IMR-90 (cell line): ENCODE measurements around the gene COL11A2. TPM values are rescaled to one million over a fixed set of nuclear protein-coding genes. Genes with fewer than 3 reads are reported as not detected.

ENCODE experiments used
- ATAC-seq: fragments of 200-7000 bp; cut with Tn5 transposase; 2 replicates; pipeline ENCODE4 v1.9.1; 2020; ENCODE audit warnings: low read depth, mild to moderate bottlenecking, moderate library complexity
- BruUV-seq: library from RNA; stranded (reverse); fragments of 400-500 nt; replicated peaks from 2 replicates; lab custom pipeline; 2021; lab: Mats Ljungman, UMichigan
- CTCF ChIA-PET: fragments of 300-600 bp; formaldehyde crosslinking; extraction: SDS; loops from one replicate; lab custom pipeline; 2021; ENCODE audit warnings: antibody characterized with exemption; lab: Yijun Ruan, JAX
- POLR2A ChIA-PET: fragments of 300-600 bp; sonication (Branson Sonifier 250); formaldehyde crosslinking; loops from one replicate; lab custom pipeline; 2022; ENCODE audit warnings: antibody characterized with exemption; ENCODE audit not compliant: unreplicated experiment; lab: Charles Lee
- DNase-seq: peaks from one replicate; pipeline ENCODE4 v3.0.0; 2013
- H2AFZ ChIP-seq: replicated peaks from 2 replicates; pipeline ENCODE3; 2013; ENCODE audit warnings: low read length, mild to moderate bottlenecking; ENCODE audit not compliant: poor library complexity
- H2AK5ac ChIP-seq: 2 replicates; pipeline ENCODE4 v1.6.1; 2013; ENCODE audit warnings: low read depth, low read length, inconsistent platforms
- H2AK9ac ChIP-seq: replicated peaks from 2 replicates; pipeline ENCODE3; 2013; ENCODE audit warnings: mild to moderate bottlenecking, low read depth, low read length, moderate library complexity; ENCODE audit not compliant: poor library complexity
- H2BK120ac ChIP-seq: 2 replicates; pipeline ENCODE4 v1.6.1; 2013; ENCODE audit warnings: low read depth, low read length, inconsistent platforms
- H2BK15ac ChIP-seq: 3 replicates; pipeline ENCODE4 v1.6.1; 2013; ENCODE audit warnings: low read depth, low read length, inconsistent platforms
- H2BK20ac ChIP-seq: 2 replicates; pipeline ENCODE4 v1.6.1; 2013; ENCODE audit warnings: low read depth, mild to moderate bottlenecking, inconsistent platforms, low read length, moderate library complexity
- H2BK5ac ChIP-seq: 2 replicates; pipeline ENCODE4 v1.6.1; 2013; ENCODE audit warnings: mild to moderate bottlenecking, low read depth, low read length, inconsistent platforms; ENCODE audit not compliant: poor library complexity, severe bottlenecking
- H3K14ac ChIP-seq: replicated peaks from 2 replicates; pipeline ENCODE4 v1.6.1; 2013; ENCODE audit warnings: low read depth, low read length, inconsistent platforms
- H3K18ac ChIP-seq: 2 replicates; pipeline ENCODE4 v1.6.1; 2013; ENCODE audit warnings: low read depth, low read length, control low read depth
- H3K23ac ChIP-seq: 2 replicates; pipeline ENCODE4 v1.6.1; 2013; ENCODE audit warnings: low read depth, low read length, inconsistent platforms
- H3K27ac ChIP-seq: 2 replicates; pipeline ENCODE4 v1.5.1; 2013; ENCODE audit warnings: mild to moderate bottlenecking, control low read depth, low read length; ENCODE audit not compliant: insufficient read depth
- H3K27me3 ChIP-seq: 2 replicates; pipeline ENCODE4 v1.6.1; 2013; ENCODE audit warnings: low read length; ENCODE audit not compliant: control insufficient read depth, insufficient read depth
- H3K36me3 ChIP-seq: 2 replicates; pipeline ENCODE4 v1.6.1; 2013; ENCODE audit warnings: low read length, mixed read lengths; ENCODE audit not compliant: control insufficient read depth, insufficient read depth
- H3K4ac ChIP-seq: 2 replicates; pipeline ENCODE4 v1.6.1; 2013; ENCODE audit warnings: low read depth, low read length, inconsistent platforms
- H3K4me1 ChIP-seq: 2 replicates; pipeline ENCODE4 v1.6.1; 2013; ENCODE audit warnings: low read length, mixed read lengths; ENCODE audit not compliant: control insufficient read depth, insufficient read depth
- H3K4me2 ChIP-seq: 2 replicates; pipeline ENCODE4 v1.6.1; 2013; ENCODE audit warnings: low read depth, mild to moderate bottlenecking, control low read depth, low read length, moderate library complexity
- H3K4me3 ChIP-seq: 2 replicates; pipeline ENCODE4 v1.5.1; 2013; ENCODE audit warnings: low read depth, mild to moderate bottlenecking, control low read depth, low read length, moderate library complexity; ENCODE audit not compliant: insufficient read depth
- H3K56ac ChIP-seq: 2 replicates; pipeline ENCODE4 v1.6.1; 2013; ENCODE audit warnings: low read length, inconsistent platforms; ENCODE audit not compliant: insufficient read depth; ENCODE audit errors: extremely low read depth
- H3K79me1 ChIP-seq, 2 experiments: 2 replicates each; pipeline ENCODE4 v1.6.1; 2013; ENCODE audit warnings: low read length in 2 of 2, inconsistent platforms in 1 of 2, low read depth in 1 of 2
- H3K9ac ChIP-seq: 2 replicates; pipeline ENCODE4 v1.6.1; 2013; ENCODE audit warnings: low read depth, low read length, control low read depth
- H3K9me1 ChIP-seq: 2 replicates; pipeline ENCODE4 v1.6.1; 2013; ENCODE audit warnings: low read length, inconsistent platforms; ENCODE audit not compliant: insufficient read depth
- H3K9me3 ChIP-seq: 2 replicates; pipeline ENCODE4 v1.6.1; 2013; ENCODE audit warnings: low read length; ENCODE audit not compliant: control insufficient read depth, insufficient read depth
- H4K20me1 ChIP-seq: 2 replicates; pipeline ENCODE4 v1.6.1; 2013; ENCODE audit warnings: low read length, inconsistent platforms; ENCODE audit not compliant: insufficient read depth
- H4K5ac ChIP-seq: 2 replicates; pipeline ENCODE4 v1.6.1; 2013; ENCODE audit warnings: mild to moderate bottlenecking, low read depth, low read length, control low read depth
- H4K8ac ChIP-seq, 2 experiments: 2 replicates each; pipeline ENCODE4 v1.6.1; 2013; ENCODE audit warnings: low read depth in 2 of 2, low read length in 2 of 2, control low read depth in 1 of 2, inconsistent platforms in 1 of 2
- H4K91ac ChIP-seq: 2 replicates; pipeline ENCODE4 v1.6.1; 2013; ENCODE audit warnings: low read depth, low read length, inconsistent platforms; ENCODE audit not compliant: insufficient read depth
- RAD21 ChIP-seq: IDR thresholded peaks from 2 replicates; pipeline ENCODE4 v1.6.1; 2012; ENCODE audit warnings: low read length, improper control_type of control experiment
- USF2 ChIP-seq: fragments of 150-350 bp; IDR thresholded peaks from 2 replicates; pipeline ENCODE4 v1.6.1; 2017; ENCODE audit warnings: mild to moderate bottlenecking, antibody characterized with exemption, low read length, low read depth
- WGBS, 2 experiments: methylation state at CpG; one replicate each; pipeline versions ENCODE4 v1.1.5 to v1.1.7; 2013; ENCODE audit warnings: missing lambda C conversion rate in 2 of 2; ENCODE audit not compliant: insufficient read length in 1 of 2; ENCODE audit errors: extremely low coverage in 2 of 2; 5-methylcytosine and 5-hydroxymethylcytosine counted together
- dilution Hi-C: fragments of 300-500 bp; cut with HindIII; formaldehyde crosslinking; loops from one replicate; pipeline ENCODE4 v1.14.3; 2018; ENCODE audit warnings: low sequenced_read_pairs; ENCODE audit not compliant: unreplicated experiment
- in situ Hi-C: fragments of 300-500 bp; cut with MboI; formaldehyde crosslinking; loops from 3 replicates; pipeline ENCODE4 v1.14.3; 2019; ENCODE audit warnings: low sequenced_read_pairs, inconsistent platforms, mixed read lengths
- intact Hi-C: fragments of 100-400 bp; cut with micrococcal nuclease; formaldehyde crosslinking; loops from 2 replicates; pipeline ENCODE4 v1.10.0; 2022
- polyA plus RNA-seq, 3 experiments: library from polyadenylated mRNA; depleted of rRNA; stranded (reverse); fragments of >200 nt; gene quantifications; 2 replicates each; pipeline ENCODE4 v1.2.3, GENCODE V29; 2012; ENCODE audit warnings: low replicate concordance in 1 of 3
- total RNA-seq: library from RNA; depleted of rRNA; stranded (reverse); fragments of >200 nt; gene quantifications from 2 replicates; pipeline ENCODE4 v1.2.3, GENCODE V29; 2012

COL11A2 gene
- total and polyA plus RNA-seq, 2 of the 4 experiments (the other 2 are of a cell fraction), result under 0.01 to 0.38 TPM

- H2BK15ac ChIP-seq, result no peak overlapping the region
- ChIA-PET CTCF (no interaction called here), POLR2A (no interaction called here)
- no peak overlapping the region for H2AK5ac ChIP-seq
- intact Hi-C loops (no loop called here), in situ Hi-C loops (no loop called here), dilution Hi-C loops (no loop called here)
- DNase-seq, result no peak
- no peak overlapping the region for H3K9ac ChIP-seq
- no peaks in the 10 kb centered on the region; the same call in 1 of the 2 replicates for H3K4me1 ChIP-seq
- 0% methylated on average over 16 of the region's 32 CpGs; no CpG with 5 or more reads in 1 of the 2 experiments for WGBS, 2 experiments
- H3K27me3 ChIP-seq, result peaks cover 54% of the 10 kb centered on the region
- peak; percentile 50 for ATAC-seq
- no peak overlapping the region for H2BK120ac ChIP-seq
- no peaks in the 10 kb centered on the region for H3K9me3 ChIP-seq
- H3K23ac ChIP-seq, result no peak overlapping the region
- H3K14ac ChIP-seq, result no peak overlapping the region
- peak overlapping the region; percentile 9 for H2AFZ ChIP-seq
- H4K8ac ChIP-seq, result no peak overlapping the region
- H3K56ac ChIP-seq, result no peak overlapping the region
- peak overlapping the region; percentile 60 for H3K4me2 ChIP-seq
- no peak overlapping the region for H4K91ac ChIP-seq
- no peak overlapping the region for H2BK5ac ChIP-seq
- H4K5ac ChIP-seq, result no peak overlapping the region
- H3K36me3 ChIP-seq, result no peaks in the 10 kb centered on the region
- BruUV-seq, result no TSS peak
- no peaks in the 10 kb centered on the region for H3K79me1 ChIP-seq
- H3K4ac ChIP-seq, result no peak overlapping the region
- H3K27ac ChIP-seq, result no peak overlapping the region
- no peaks in the 10 kb centered on the region for H4K20me1 ChIP-seq
- no peak overlapping the region for H3K4me3 ChIP-seq
- no peak overlapping the region for H2BK20ac ChIP-seq
- no peak for TF ChIP-seq RAD21
- TF ChIP-seq USF2, result no peak
- no peak overlapping the region for H2AK9ac ChIP-seq
- no peaks in the 10 kb centered on the region for H3K9me1 ChIP-seq
- H3K18ac ChIP-seq, result no peak overlapping the region
Observed at GRCh38 chr6:33116841-33117711, 75.2 kb downstream of the COL11A2 start.
